Endothelial cell of umbilical vein (primary cell): ENCODE results near the gene SORCS3.

Experiments used
- EZH2 ChIP-seq: IDR thresholded peaks from 2 replicates; pipeline ENCODE4 v1.6.1; 2012; ENCODE audit warnings: borderline replicate concordance, low read depth, mild to moderate bottlenecking, moderate library complexity, low read length, inconsistent platforms; ENCODE audit not compliant: severe bottlenecking
- POLR2A ChIP-seq: IDR thresholded peaks from 2 replicates; pipeline ENCODE4 v1.6.1; 2012; ENCODE audit warnings: low read depth, mild to moderate bottlenecking, control low read depth, low read length
- POLR2AphosphoS5 ChIP-seq: IDR thresholded peaks from 2 replicates; pipeline ENCODE4 v1.6.1; 2012; ENCODE audit warnings: low read depth, mild to moderate bottlenecking, control low read depth, low read length, moderate library complexity; ENCODE audit not compliant: insufficient read depth
- TF ChIP-seq, protein P1 (sequence below), 2 donors: IDR thresholded peaks; 1 replicate in 1 of 2; 2 replicates in 1 of 2; pipeline ENCODE4 v1.5.1; 2011; ENCODE audit warnings: low read length in 2 of 2, mild to moderate bottlenecking in 2 of 2, moderate library complexity in 2 of 2, control low read depth in 1 of 2, inconsistent platforms in 1 of 2, low read depth in 1 of 2; ENCODE audit not compliant: insufficient read depth in 1 of 2; ENCODE audit errors: extremely low read depth in 1 of 2
- TF ChIP-seq, protein P2 (sequence below): IDR thresholded peaks from 2 replicates; pipeline ENCODE4 v1.6.1; 2011; ENCODE audit not compliant: insufficient read depth, insufficient read length

DNA sequence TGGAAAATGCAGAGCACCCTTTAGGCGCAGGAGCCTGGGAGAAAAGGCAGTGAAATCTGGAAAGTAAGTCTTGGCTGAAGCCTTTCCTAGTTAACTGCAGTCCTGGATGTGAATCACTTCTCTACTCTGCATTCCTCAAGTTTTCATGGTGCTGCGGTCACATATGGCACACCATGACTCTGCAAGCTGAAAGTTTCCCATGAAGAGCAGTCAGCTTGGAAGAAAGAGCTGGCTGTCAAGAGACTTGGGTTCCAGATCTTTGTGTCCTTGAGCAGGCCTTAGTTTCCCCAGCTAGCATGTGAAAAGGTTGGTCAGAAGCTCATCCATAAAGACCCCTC, 548.3 kb downstream of the SORCS3 start:
- TF ChIP-seq, protein P1, sequence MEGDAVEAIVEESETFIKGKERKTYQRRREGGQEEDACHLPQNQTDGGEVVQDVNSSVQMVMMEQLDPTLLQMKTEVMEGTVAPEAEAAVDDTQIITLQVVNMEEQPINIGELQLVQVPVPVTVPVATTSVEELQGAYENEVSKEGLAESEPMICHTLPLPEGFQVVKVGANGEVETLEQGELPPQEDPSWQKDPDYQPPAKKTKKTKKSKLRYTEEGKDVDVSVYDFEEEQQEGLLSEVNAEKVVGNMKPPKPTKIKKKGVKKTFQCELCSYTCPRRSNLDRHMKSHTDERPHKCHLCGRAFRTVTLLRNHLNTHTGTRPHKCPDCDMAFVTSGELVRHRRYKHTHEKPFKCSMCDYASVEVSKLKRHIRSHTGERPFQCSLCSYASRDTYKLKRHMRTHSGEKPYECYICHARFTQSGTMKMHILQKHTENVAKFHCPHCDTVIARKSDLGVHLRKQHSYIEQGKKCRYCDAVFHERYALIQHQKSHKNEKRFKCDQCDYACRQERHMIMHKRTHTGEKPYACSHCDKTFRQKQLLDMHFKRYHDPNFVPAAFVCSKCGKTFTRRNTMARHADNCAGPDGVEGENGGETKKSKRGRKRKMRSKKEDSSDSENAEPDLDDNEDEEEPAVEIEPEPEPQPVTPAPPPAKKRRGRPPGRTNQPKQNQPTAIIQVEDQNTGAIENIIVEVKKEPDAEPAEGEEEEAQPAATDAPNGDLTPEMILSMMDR (IDR thresholded peaks at IDR 0.05; ENCODE audit: extremely low read depth in 1 of 2, insufficient read depth in 1 of 2, low read depth in 1 of 2, low read length in 2 of 2) = no peak
- no peak for TF ChIP-seq POLR2AphosphoS5
- TF ChIP-seq POLR2A = no peak
- TF ChIP-seq EZH2 = no peak
- TF ChIP-seq, protein P2, sequence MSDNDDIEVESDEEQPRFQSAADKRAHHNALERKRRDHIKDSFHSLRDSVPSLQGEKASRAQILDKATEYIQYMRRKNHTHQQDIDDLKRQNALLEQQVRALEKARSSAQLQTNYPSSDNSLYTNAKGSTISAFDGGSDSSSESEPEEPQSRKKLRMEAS = no peak
